GM06990 (cell line): Measurements from ENCODE around the gene HSPA12A.

ENCODE experiments used
- DNase-seq: peaks from one replicate; pipeline ENCODE4 v3.0.0-alpha.2; 2011; ENCODE audit not compliant: insufficient read length; ENCODE audit errors: extremely low read depth
- H3K27me3 ChIP-seq: replicated peaks from 2 replicates; pipeline ENCODE4 v1.6.0; 2011; ENCODE audit warnings: low read length; ENCODE audit not compliant: control insufficient read depth, insufficient read depth
- H3K36me3 ChIP-seq: 2 replicates; pipeline ENCODE4 v1.5.1; 2011; ENCODE audit warnings: low read length; ENCODE audit not compliant: control insufficient read depth, insufficient read depth
- H3K4me3 ChIP-seq: replicated peaks from 2 replicates; pipeline ENCODE4 v1.5.1; 2011; ENCODE audit warnings: low read depth, mild to moderate bottlenecking, control low read depth, low read length
- CTCF ChIP-seq: IDR thresholded peaks from 2 replicates; pipeline ENCODE4 v1.5.1; 2011; ENCODE audit warnings: low read length, control low read depth, mild to moderate bottlenecking, inconsistent platforms; ENCODE audit not compliant: insufficient read depth, poor library complexity, severe bottlenecking

Gene HSPA12A

GRCh38 chr10:116629340-116629739 is 113.0 kb downstream of the HSPA12A start:
- H3K36me3 ChIP-seq, result no peaks in the 10 kb centered on the region
- no peak overlapping the region for H3K4me3 ChIP-seq
- no peak for TF ChIP-seq CTCF
- no peaks in the 10 kb centered on the region; the same call in 1 of the 2 replicates for H3K27me3 ChIP-seq
- DNase-seq, result no peak

GRCh38 chr10:116627386-116627933 is 114.9 kb downstream of the HSPA12A start:
- Histone ChIP-seq H3K27me3 (no peaks in the 10 kb centered on the region; the same call in 1 of the 2 replicates), H3K36me3 (no peaks in the 10 kb centered on the region), H3K4me3 (no peak overlapping the region)
- TF ChIP-seq CTCF, result no peak
- no peak for DNase-seq

DNA sequence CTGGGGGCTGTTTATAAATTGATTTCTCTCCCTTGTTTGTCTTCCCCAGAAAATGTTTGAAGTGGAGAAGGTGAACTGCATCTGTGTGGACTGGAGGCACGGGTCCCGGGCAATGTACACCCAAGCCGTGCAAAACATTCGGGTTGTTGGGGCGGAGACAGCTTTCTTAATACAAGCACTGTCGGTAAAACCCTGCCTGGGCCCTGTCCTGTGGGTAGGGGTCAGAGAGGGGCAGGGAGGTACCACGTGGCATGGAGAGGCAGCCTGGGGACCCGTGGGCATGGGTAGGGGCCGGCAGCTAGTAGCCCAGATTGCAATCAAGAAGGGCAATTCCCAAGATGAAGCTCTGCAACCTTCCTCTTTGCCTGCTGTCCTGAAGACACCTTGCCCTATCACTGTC is 115.6 kb downstream of the HSPA12A start:
- Histone ChIP-seq H3K36me3 (no peaks in the 10 kb centered on the region), H3K27me3 (no peaks in the 10 kb centered on the region; the same call in none of the 2 replicates), H3K4me3 (no peak overlapping the region)
- DNase-seq, result no peak
- no peak for TF ChIP-seq CTCF

DNA sequence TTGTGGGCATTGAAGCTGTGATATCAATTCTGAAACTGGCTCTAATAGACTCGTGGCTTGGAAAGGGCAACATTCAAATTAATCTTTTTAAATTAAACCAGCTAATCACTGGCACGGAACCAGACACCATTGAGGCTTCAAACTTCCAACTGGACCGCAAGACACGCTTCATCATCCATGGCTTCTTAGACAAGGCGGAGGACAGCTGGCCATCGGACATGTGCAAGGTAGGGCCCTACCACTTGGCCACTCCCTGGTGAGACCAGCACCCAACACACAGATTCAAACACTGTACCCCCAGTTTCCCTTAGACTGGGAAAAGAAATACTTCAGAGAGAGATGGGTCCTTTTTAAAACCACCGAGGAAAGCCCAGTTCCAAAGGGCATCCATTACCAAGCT is 116.5 kb downstream of the HSPA12A start:
- no peaks in the 10 kb centered on the region; the same call in none of the 2 replicates for H3K27me3 ChIP-seq
- H3K4me3 ChIP-seq, result no peak overlapping the region
- no peaks in the 10 kb centered on the region for H3K36me3 ChIP-seq
- DNase-seq, result no peak
- no peak for TF ChIP-seq CTCF

DNA sequence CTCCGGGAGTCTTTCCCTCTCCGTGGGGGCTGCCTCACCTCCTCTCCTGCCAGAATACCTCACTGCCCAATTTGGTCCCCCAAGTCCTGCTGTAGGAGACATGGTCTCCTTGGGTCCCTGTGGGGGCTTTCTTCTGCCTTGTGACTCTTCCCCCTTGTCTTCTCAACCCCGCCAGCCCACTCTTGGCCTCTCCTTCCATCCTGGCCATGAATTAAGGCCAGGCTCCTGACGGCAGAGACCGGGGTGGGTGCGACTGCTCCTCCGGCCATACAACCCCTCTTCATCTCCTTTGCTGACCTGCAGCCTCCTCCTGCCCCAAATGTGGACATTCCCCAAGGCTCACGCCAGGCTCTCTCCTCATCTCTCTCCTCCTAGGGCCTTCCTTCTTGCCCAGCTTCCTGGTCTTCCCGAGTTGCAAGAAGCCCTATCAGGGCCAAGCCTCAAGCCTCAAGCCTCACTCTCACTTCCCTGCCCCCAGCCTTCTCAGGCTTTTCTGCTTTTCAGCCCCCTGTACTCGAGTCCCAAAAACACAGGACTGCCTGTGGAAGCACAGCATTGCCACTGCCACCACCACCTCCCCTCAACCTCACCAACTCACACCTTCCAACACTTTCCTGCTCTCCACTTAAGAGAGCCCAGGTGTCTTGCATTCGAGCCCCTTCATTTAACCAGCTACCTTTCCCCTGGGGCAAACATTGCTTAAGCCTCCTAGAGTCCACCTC is 120.3 kb downstream of the HSPA12A start:
- H3K36me3 ChIP-seq, result no peaks in the 10 kb centered on the region
- no peak overlapping the region for H3K4me3 ChIP-seq
- no peaks in the 10 kb centered on the region; the same call in none of the 2 replicates for H3K27me3 ChIP-seq
- TF ChIP-seq CTCF, result no peak
- no peak for DNase-seq
